CD4-positive, alpha-beta T cell treated with Interleukin-2 at 100 ng/mL for 4 hours (primary cell): ENCODE data around the gene SRC.
"Not testable (repeated sequence)": the region's sequence is repeated elsewhere in the genome, so short reads cannot be mapped to it uniquely, and the experiment has no call there.

Experiments used
- DNase-seq: peaks from one replicate; pipeline ENCODE4 v3.0.0-alpha.2; 2020; ENCODE audit warnings: low spot score

Gene SRC

DNA sequence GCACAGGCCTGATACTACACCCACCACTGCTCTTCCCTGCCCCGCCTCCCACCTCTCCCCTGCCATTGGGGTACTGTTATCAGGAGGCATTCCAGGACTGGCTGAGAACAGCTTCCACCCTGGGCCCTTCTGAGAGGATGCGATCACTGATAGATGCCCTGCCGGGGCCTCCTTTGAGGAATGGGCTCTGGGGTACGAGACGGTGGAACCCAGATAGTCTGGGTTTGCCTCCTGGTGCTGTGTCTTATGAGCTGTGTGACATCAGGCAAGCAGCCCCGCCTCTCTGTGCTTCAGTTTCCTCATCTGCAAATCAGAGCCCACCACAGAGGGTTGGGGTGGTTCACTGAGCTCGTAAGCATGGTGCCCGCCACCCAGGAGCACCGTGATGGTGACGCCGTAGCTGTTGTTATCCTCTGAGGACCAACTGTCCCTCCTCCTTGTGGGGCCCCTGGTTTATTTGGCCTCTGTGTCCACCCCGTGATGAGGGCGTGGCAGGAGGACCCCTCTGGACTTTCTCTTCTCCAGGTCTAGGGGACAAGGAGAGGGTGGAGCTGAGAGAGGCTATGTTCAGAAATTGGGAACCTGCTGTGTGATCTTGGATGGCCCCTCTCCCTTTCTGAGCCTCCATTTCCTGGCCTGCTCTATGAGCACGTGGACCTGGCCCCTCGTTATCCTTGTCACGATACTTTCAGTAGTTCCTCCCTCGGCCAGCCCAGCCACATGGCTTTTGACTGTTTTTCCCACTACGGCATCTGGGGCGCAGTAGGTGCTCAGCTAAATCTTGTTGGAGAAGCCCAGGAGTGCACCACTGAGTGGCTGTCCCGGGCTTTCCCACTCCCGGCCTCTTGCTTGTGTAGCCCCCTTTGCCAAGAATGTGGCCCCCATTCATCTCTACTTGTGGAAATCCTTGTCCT, 18.3 kb downstream of the SRC start:
- no peak for DNase-seq

- no peak for DNase-seq
Observed at GRCh38 chr20:37364927-37365272, 19.0 kb downstream of the SRC start.

DNA sequence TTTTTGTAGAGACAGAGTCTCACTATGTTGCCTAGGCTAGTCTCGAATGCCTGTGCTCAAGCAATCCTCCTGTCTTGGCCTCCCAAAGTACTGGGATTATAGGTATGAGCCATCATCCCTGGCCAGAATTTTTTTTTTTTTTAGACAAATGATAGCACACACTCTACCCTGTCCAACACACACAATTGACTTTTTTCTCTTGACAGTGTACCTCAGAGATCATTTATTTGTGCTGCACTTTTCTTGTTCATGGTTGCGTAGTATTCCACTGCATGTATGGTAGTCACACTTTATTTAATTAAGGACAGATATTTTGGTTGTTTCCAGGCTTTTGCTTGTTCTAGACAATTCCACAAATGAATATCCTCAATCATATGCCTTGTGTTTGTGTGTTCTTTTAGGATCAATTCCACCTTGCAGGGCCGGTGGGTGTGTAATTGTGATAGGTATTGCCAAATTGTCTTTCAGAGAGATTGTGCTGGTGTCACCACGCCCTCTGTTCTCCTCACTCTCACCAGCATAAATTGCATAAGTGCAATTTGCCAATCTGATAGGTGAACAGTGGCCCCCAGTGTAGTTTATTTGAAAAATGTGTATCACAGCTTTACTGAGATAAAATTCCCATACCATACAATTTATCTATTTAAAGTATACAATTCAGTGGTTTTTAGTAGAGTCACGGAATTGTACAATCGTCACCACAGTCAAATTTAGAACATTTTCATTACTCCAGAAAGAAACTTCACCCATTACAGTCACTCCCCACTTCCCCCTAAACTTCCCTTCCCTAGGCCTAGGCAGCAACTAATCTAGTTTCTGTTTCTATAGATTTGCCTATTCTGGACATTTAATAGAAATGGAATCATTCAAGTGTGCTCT, 20.1 kb downstream of the SRC start:
- DNase-seq, result no peak

DNA sequence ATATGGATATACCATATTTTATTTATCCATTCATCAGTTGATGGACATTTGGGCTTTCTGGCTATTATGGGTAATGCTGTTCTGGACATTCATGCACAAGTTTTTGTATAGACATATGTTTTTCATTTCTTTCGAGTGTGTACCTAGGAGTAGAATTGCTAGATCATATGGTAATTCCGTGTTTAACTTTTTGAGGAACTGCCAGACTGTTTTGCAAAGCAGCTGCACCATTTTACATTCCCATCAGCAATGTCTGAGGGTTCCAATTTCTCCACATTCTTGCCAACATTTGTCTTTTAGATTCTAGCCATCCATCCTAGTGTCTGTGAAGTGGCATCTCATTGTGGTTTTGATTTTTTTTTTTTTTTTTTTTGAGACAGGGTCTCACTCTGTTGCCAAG, 20.8 kb downstream of the SRC start:
- no peak for DNase-seq

DNA sequence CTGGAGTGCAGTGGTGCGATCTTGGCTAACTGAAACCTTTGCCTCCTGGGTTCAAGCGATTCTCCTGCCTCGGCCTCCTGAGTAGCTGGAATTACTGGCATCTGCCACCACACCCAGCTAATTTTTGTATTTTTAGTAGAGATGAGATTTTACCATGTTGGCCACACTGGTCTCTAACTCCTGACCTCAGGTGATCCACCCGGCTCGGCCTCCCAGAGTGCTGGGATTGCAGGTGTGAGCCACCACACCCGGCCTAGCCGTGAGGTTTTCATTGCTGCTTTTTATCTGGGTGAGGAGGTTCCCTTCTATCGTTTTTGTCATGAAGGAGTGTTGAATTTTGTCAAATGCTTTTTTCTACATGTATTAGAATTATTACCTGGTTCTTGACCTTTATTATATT, 23.9 kb downstream of the SRC start:
- DNase-seq, result no peak

- not testable (repeated sequence) for DNase-seq
Observed at GRCh38 chr20:37371845-37372244, 25.9 kb downstream of the SRC start.

DNA sequence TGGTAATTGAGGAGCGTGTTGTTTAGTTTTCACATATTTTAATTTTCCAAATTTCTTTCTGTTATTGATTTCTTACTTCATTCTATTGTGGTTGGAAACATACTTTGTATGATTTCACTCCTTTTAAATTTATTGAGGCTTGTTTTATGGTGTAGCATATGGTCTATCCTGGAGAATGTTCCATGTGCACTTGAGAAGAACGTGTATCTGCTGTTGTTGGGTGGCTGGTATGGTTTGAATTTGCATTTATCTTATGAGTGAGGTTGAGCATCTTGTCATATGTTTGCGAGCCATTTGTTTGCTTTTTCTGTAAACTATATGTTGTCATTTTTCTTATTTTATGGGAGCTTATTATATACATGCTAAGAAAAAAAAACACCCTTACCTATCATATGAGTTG, 26.5 kb downstream of the SRC start:
- DNase-seq, result no peak

GRCh38 chr20:37373020-37373598, 27.2 kb downstream of the SRC start:
- no peak for DNase-seq

DNA sequence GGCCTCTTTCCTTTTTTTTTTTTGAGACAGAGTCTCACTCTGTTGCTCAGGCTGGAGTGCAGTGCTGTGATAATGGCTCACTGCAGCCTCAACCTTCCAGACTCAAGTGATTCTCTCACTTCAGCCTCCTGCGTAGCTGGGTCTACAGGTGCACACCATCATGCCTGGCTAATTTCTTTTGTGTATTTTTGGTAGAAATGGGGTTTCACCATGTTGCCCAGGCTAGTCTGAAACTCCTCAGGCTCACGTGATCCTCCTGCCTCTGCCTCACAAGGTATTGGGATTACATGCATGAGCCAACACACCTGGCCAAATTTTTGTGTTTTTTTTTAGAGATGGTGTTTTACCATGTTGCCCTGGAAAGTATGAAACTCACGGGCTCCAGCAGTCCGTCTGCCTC, 29.3 kb downstream of the SRC start:
- no peak for DNase-seq

DNA sequence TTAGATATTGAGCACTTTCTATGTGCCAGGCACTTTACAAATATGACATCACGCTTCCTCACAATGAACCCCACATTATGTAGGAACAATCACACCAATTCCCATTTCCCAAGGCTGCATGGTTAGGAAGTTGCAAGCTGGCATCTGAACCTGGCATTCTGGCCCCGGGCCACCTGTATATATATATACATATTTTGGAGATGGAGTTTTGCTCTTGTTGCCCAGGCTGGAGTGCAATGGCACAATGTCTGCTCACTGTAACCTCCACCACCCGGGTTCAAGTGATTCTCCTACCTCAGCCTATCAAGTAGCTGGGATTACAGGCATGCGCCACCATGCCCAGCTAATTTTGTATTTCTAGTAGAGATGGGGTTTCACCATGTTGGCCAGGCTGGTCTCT, 30.4 kb downstream of the SRC start:
- no peak for DNase-seq

DNA sequence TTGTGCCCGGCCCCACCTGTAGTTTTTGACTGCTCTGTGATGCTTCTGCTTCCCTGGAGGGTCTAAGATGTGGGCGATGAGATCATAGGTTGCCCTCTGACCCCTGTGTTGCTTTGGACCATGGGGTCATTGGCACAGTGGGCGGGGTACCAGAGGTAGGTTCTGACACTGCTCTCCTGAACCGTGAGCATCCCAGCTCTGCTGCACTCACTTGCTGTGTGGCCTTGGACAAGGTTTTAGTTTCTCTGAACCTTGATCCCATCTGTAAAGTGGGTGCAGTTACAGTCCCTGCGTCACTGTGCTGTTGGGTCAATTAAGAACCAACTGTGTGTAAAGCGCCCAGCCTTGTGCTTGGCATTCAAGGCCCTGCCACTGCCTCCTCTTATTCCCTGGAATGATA, 30.9 kb downstream of the SRC start:
- no peak for DNase-seq

DNA sequence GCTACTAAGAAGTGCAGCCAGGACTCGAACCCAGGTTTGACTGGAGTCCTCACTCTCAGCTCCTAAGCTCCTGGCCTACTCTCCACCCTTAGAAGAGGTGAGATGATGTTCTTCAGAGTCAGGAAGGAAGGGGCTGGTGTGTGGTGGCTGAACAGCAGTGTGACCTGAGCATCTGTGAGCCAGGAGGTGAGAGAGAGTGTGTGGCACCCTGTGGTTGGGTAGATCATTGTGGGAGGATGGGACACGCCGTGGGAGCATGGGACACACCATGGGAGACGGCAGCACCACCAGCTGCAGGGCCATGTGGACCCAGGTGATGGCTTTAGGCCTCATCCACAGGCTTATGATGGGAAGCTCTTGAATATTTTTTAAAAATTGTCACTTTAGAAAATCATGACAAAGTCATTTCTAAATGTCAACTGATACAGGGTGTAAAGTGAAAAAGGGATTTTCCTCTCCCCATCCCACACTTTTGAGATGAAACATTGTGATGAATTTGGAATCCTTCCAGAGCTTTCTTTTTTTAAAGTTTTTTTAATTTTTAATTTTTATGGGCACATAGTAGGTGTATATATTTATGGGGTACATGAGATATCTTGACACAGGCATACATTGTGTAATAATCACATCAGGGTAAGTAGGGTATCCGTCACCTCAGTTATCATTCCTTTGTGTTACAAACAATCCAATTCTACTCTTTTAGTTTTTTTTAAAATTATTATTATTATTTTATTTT, 31.6 kb downstream of the SRC start:
- no peak for DNase-seq

DNA sequence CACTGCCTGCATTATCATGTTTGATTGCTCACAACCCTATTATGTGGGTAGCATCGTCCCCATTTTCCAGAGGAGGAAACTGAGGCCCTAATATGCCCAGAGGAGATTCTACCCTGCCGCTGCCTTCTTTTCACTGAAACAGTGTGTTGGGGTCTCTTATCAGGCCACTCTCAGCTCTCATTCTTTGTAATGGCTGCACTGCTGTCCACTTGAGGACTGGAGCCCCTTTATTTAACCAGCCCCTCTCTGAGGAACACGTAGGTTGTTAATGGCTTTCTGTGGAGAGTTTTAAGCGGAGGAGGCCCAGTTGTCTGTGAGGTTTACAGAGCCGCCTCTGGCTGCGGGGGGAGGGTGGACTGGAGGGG, 32.5 kb downstream of the SRC start:
- DNase-seq, result no peak

DNA sequence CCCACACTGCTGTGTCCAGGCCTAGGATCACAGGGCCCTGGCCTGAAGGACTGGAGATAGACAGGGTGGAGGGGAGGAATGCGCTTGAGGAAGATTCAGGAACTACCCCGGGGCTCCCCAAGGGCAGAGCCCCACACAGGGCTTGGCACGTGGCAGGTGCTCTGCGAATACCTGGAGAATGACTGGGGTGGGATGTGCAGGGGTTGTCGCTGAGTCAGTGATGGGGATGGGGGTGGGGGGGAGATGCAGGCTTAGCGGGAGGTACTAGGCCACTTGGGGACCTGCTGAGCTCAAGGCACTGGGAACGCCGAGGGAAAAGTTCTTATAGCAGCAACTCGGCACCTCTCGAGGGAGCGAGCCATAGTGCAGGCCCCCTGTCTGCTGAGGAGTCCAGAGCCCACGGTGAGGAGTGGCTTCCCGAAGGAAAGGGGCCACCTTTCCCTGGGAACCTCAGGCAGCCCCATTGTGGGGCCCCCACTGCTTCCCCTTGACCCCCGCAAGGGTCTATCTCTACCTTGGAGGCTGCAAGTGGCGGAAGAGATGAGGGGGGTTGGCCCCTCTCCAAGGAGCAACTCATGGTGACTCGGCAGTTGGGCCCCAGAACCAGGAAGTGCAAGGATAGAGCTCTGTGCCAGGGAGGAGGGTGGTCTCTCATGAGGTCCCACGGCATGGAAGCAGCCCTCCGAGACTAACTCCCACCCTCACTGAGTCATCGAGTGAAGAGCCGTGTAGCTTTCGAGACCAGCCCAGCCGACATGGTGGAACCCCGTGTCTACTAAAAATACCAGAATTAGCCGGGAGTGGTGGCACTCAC, 33.1 kb downstream of the SRC start:
- DNase-seq, result no peak

GRCh38 chr20:37379967-37380828, 34.3 kb downstream of the SRC start:
- no peak for DNase-seq

DNA sequence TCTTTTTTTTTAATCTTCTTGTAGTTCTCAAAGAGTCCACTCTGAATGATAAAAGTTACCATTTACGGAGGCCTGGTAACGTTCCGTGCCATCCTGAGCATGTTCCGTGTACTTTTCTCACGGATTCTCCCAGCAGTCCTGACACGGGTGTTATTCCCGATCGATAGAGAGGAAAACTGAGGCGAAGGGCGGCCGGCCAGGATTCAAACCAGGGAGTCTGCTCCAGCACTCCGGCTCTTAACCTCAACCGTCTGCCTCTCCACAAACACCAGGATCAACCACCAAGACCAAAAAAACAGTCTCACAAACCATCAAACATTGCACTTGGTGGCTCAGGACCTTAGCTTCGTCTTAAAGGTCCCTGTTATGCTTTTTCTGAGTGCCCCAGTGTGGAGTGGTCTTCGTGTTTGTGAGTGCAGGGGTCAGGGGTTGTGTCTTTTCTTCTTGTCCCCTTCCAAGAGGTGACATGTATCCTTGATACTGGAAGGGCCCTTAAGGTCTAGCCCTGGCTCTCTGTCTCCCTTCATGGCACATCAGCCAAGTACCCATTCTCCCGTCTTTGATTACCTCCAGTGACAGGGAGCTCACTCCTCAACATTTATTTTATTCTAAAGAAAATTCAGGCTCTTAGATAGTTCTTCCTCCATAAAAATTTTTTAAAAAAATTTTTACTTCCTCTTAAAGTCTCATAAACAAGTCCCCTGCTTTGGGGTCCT, 35.1 kb downstream of the SRC start:
- no peak for DNase-seq

GRCh38 chr20:37381621-37382471, 35.9 kb downstream of the SRC start:
- no peak for DNase-seq

DNA sequence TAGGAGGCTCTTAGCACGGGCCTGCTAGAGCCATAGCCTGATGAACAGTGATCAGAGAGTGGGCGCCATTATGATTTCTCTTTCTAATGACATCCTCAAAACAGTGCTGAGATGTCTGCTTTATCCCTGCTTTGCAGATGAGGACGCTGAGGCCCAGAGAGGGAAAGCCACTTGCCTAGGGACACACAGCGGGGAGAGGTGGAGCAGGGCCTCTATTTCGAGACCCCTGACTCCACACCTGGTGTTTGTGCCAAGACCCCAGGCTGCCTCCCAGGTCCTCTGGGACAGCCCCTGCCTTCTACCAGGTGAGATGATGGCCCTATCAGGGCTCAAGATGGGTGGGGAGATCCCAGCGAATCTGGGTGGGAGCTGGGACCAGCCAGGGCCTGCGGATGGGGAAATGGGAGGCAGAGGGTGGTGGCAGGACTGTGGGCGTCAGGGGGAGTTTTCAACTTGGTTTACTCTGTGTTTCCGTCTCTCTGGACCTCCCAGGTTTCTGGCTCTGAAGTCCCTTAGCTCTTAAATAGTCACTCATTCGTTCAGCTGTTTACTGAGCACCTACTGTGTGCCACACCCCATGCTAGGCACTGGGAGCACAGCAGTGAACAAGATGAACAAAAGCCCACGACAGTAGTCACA, 36.7 kb downstream of the SRC start:
- DNase-seq, result no peak
